A549 (cell line): Measurements from ENCODE around the gene SFT2D2. TPM values are rescaled to one million over a fixed set of nuclear protein-coding genes. Genes with fewer than 3 reads are reported as not detected.

Experiments
- ATAC-seq, 2 experiments: fragments of 200-7000 bp in 1 of 2; fragments of >200 bp in 1 of 2; cut with Nextera tagmentation in 1 of 2; cut with Tn5 transposase in 1 of 2; 3 replicates each; pipeline versions ENCODE4 v1.8.0 to v1.9.1; 2018 to 2020; ENCODE audit warnings: mild to moderate bottlenecking in 1 of 2, moderate library complexity in 1 of 2
- CTCF ChIA-PET: fragments of 300-600 bp; sonication (Branson Sonifier 250); formaldehyde crosslinking; extraction: SDS; loops from one replicate; lab custom pipeline; 2021; ENCODE audit warnings: antibody characterized with exemption, inconsistent platforms; lab: Yijun Ruan, JAX
- POLR2A ChIA-PET: fragments of 350-600 bp; formaldehyde crosslinking; extraction: SDS; loops from one replicate; lab custom pipeline; 2021; ENCODE audit warnings: antibody characterized with exemption, inconsistent platforms; lab: Yijun Ruan, JAX
- DNase-seq, 2 experiments: peaks; one replicate each; pipeline versions ENCODE4 v3.0.0 to v3.0.0-alpha.2; 2011 to 2016; ENCODE audit warnings: low read depth in 1 of 2, low spot score in 1 of 2
- FAIRE-seq: peaks from 2 replicates; lab custom pipeline; 2011; peaks lifted over from hg19 to GRCh38; lab: Jason Lieb, UNC
- H3K27ac ChIP-seq, 2 experiments: fragments of >200 bp; sonication (Bioruptor Twin); formaldehyde crosslinking; 3 replicates each; pipeline ENCODE4 v1.5.1; 2016 to 2017
- H3K4me1 ChIP-seq: fragments of >200 bp; sonication (Bioruptor Twin); formaldehyde crosslinking; 3 replicates; pipeline ENCODE4 v1.6.1; 2016
- H3K4me2 ChIP-seq: fragments of >200 bp; sonication (Bioruptor Twin); formaldehyde crosslinking; 3 replicates; pipeline ENCODE4 v1.6.1; 2016
- H3K4me3 ChIP-seq: fragments of >200 bp; sonication (Bioruptor Twin); formaldehyde crosslinking; 3 replicates; pipeline ENCODE4 v1.5.1; 2016
- H3K9me3 ChIP-seq: fragments of >200 bp; sonication (Bioruptor Twin); formaldehyde crosslinking; 3 replicates; pipeline ENCODE4 v1.6.1; 2016
- CBX8 ChIP-seq: fragments of 200-600 bp; sonication (generic); IDR thresholded peaks from 2 replicates; pipeline ENCODE4 v1.6.1; 2016
- CEBPB ChIP-seq, 2 experiments: fragments of >200 bp in 1 of 2; sonication (Bioruptor Twin) in 1 of 2; formaldehyde crosslinking in 1 of 2; IDR thresholded peaks; 2 replicates each; pipeline ENCODE4 v1.6.1; 2012 to 2016
- EHMT2 ChIP-seq: fragments of 200-600 bp; sonication (generic); IDR thresholded peaks from 2 replicates; pipeline ENCODE4 v1.6.1; 2016; ENCODE audit warnings: antibody characterized with exemption, low read depth, mild to moderate bottlenecking, moderate library complexity
- ELK1 ChIP-seq: fragments of 150-350 bp; IDR thresholded peaks from 2 replicates; pipeline ENCODE4 v1.6.1; 2014; ENCODE audit warnings: low read depth, mild to moderate bottlenecking, low read length
- ESRRA ChIP-seq: fragments of 150-350 bp; IDR thresholded peaks from 2 replicates; pipeline ENCODE4 v1.6.1; 2014; ENCODE audit warnings: mild to moderate bottlenecking, low read length, borderline replicate concordance
- FOSL2 ChIP-seq, 2 experiments: fragments of 450-650 bp in 1 of 2; fragments of >200 bp in 1 of 2; sonication (Bioruptor Twin) in 1 of 2; formaldehyde crosslinking; IDR thresholded peaks; 2 replicates each; pipeline versions ENCODE4 v1.5.0 to v1.6.1; 2016 to 2020; ENCODE audit warnings: mild to moderate bottlenecking in 1 of 2, moderate library complexity in 1 of 2
- FOXS1 ChIP-seq: fragments of 250-450 bp; sonication (Bioruptor Pico); IDR thresholded peaks from 2 replicates; pipeline ENCODE4 v1.5.0; 2020; ENCODE audit warnings: mild to moderate bottlenecking, moderate library complexity
- MAFK ChIP-seq: fragments of 450-650 bp; IDR thresholded peaks from 2 replicates; pipeline ENCODE4 v1.6.1; 2014; ENCODE audit not compliant: partially characterized antibody
- MYC ChIP-seq: IDR thresholded peaks from 2 replicates; pipeline ENCODE4 v1.6.1; 2012; ENCODE audit warnings: mild to moderate bottlenecking, inconsistent platforms, low read length, improper control_type of control experiment, borderline replicate concordance
- NPAS2 ChIP-seq: fragments of 250-450 bp; sonication (Bioruptor Pico); IDR thresholded peaks from 2 replicates; pipeline ENCODE4 v1.8.0; 2022; ENCODE audit warnings: mild to moderate bottlenecking, moderate library complexity, borderline replicate concordance
- PHF8 ChIP-seq: fragments of 200-600 bp; sonication (generic); IDR thresholded peaks from 2 replicates; pipeline ENCODE4 v1.6.1; 2016; ENCODE audit warnings: low read depth, mild to moderate bottlenecking, antibody characterized with exemption, moderate library complexity, borderline replicate concordance
- POLR2AphosphoS2 ChIP-seq: conservative IDR thresholded peaks from 2 replicates; pipeline ENCODE4 v1.6.1; 2012; ENCODE audit warnings: low read length, improper control_type of control experiment, inconsistent platforms
- RARB ChIP-seq: fragments of 250-450 bp; sonication (Bioruptor Pico); IDR thresholded peaks from 2 replicates; pipeline ENCODE4 v1.8.0; 2021; ENCODE audit warnings: mild to moderate bottlenecking, moderate library complexity
- SMC3 ChIP-seq: fragments of >200 bp; sonication (Bioruptor Twin); formaldehyde crosslinking; IDR thresholded peaks from 3 replicates; pipeline ENCODE4 v1.6.1; 2018; ENCODE audit warnings: inconsistent platforms
- USF2 ChIP-seq: fragments of 450-650 bp; IDR thresholded peaks from 2 replicates; pipeline ENCODE4 v1.6.1; 2014; ENCODE audit warnings: antibody characterized with exemption
- ZC3H11A ChIP-seq: fragments of 450-650 bp; IDR thresholded peaks from 2 replicates; pipeline ENCODE4 v1.6.1; 2014; ENCODE audit warnings: antibody characterized with exemption, mild to moderate bottlenecking
- ZNF302 ChIP-seq: fragments of 250-450 bp; sonication (Bioruptor Pico); IDR thresholded peaks from 2 replicates; pipeline ENCODE4 v1.9.0; 2021; ENCODE audit warnings: inconsistent platforms, mild to moderate bottlenecking, moderate library complexity
- WGBS: methylation state at CpG from one replicate; pipeline ENCODE4 v1.1.6; 2017; ENCODE audit errors: missing lambda C conversion rate; 5-methylcytosine and 5-hydroxymethylcytosine counted together
- polyA plus RNA-seq, 4 experiments: library from polyadenylated mRNA; depleted of rRNA in 3 of 4; stranded (reverse); fragments of >200 nt; fragmentation: RNase III in 1 of 4; extraction: RNeasy Plus Mini Kit Qiagen cat#74134 plus additional on column Dnase treatment in 1 of 4; gene quantifications; 2 replicates in 3 of 4; 3 replicates in 1 of 4; pipeline ENCODE4 v1.2.3, GENCODE V29; 2011 to 2017
- TF ChIP-seq, protein P1 (sequence below): IDR thresholded peaks from 2 replicates; pipeline ENCODE4 v1.6.1; 2012; ENCODE audit warnings: low read depth, borderline replicate concordance
- TF ChIP-seq, protein P2 (sequence below): IDR thresholded peaks from 2 replicates; pipeline ENCODE4 v1.6.1; 2012
- TF ChIP-seq, protein P3 (sequence below): fragments of 250-450 bp; sonication (Bioruptor Pico); IDR thresholded peaks from 2 replicates; pipeline ENCODE4 v1.5.0; 2021; ENCODE audit warnings: mild to moderate bottlenecking, moderate library complexity, borderline replicate concordance
- TF ChIP-seq, protein P4 (sequence below): IDR thresholded peaks from 2 replicates; pipeline ENCODE4 v1.6.1; 2012
- TF ChIP-seq, protein P5 (sequence below): fragments of 250-450 bp; sonication (Bioruptor Pico); IDR thresholded peaks from 2 replicates; pipeline ENCODE4 v1.5.0; 2020; ENCODE audit warnings: low read depth, mild to moderate bottlenecking, moderate library complexity

The SFT2D2 gene
- polyA plus RNA-seq, 2 of the 4 experiments (the other 2 are of a cell fraction), result 12.8 to 40.1 TPM

DNA sequence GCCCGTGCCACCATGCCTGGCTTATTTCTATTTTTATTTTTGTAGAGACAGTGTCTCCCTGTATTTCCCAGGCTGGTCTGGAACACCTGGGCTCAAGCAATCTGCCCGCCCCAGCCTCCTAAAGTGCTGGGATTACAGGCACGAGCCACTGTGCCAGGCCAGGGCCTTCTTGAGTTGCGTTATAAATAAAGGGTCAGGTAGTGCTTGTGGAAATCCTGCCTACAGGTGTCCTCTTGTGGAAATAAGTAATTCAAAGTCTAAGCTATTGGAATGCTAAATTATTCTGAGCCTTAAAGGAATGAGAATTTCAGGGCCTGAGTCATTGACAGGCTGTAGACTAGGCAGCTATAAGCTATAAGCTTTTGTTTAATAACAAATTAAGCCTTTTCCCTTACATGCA, 8.1 kb upstream of the SFT2D2 start (continued):
- TF ChIP-seq POLR2AphosphoS2 (no peak), NPAS2 (CRISPR knock-in tag) (no peak), ESRRA (no peak), PHF8 (no peak), FOSL2 (IDR thresholded peaks at IDR 0.05) (no peak), FOSL2 (CRISPR knock-in tag; IDR thresholded peaks at IDR 0.05) (no peak), EHMT2 (no peak), ELK1 (no peak)
- TF ChIP-seq, protein P1, sequence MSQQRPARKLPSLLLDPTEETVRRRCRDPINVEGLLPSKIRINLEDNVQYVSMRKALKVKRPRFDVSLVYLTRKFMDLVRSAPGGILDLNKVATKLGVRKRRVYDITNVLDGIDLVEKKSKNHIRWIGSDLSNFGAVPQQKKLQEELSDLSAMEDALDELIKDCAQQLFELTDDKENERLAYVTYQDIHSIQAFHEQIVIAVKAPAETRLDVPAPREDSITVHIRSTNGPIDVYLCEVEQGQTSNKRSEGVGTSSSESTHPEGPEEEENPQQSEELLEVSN, result no peak
- TF ChIP-seq, all 56 proteins: peak for 0

DNA sequence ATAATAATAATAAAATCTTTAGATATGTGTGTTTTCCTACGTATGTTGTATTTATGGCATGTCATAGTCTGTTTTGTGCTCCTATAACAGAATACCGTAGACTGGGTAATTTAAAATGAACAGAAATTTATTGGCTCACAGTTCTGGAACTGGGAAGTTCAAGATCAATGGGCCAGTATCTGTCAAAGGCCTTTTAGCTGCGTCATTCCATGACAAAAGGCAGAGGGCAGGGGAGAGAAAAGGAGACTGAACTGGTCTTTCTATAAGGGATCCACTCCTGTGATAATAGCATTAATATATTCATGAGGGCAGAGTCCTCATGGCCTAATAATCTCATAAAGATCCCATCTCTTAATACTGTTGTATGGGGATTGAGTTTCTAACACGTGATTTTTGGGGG, 7.1 kb upstream of the SFT2D2 start:
- TF ChIP-seq CEBPB (IDR thresholded peaks at IDR 0.05) (no peak), MAFK (no peak), ELK1 (no peak), USF2 (no peak), CBX8 (no peak), SMC3 (no peak), RARB (CRISPR knock-in tag) (no peak), MYC (no peak), ZNF302 (CRISPR knock-in tag) (no peak), FOXS1 (CRISPR knock-in tag) (no peak), ZC3H11A (no peak), EHMT2 (no peak)
- TF ChIP-seq, protein P2, sequence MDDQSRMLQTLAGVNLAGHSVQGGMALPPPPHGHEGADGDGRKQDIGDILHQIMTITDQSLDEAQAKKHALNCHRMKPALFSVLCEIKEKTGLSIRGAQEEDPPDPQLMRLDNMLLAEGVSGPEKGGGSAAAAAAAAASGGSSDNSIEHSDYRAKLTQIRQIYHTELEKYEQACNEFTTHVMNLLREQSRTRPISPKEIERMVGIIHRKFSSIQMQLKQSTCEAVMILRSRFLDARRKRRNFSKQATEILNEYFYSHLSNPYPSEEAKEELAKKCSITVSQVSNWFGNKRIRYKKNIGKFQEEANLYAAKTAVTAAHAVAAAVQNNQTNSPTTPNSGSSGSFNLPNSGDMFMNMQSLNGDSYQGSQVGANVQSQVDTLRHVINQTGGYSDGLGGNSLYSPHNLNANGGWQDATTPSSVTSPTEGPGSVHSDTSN, result no peak
- TF ChIP-seq, protein P3, sequence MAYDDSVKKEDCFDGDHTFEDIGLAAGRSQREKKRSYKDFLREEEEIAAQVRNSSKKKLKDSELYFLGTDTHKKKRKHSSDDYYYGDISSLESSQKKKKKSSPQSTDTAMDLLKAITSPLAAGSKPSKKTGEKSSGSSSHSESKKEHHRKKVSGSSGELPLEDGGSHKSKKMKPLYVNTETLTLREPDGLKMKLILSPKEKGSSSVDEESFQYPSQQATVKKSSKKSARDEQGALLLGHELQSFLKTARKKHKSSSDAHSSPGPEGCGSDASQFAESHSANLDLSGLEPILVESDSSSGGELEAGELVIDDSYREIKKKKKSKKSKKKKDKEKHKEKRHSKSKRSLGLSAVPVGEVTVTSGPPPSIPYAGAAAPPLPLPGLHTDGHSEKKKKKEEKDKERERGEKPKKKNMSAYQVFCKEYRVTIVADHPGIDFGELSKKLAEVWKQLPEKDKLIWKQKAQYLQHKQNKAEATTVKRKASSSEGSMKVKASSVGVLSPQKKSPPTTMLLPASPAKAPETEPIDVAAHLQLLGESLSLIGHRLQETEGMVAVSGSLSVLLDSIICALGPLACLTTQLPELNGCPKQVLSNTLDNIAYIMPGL (CRISPR knock-in tag), result no peak
- TF ChIP-seq, protein P4, sequence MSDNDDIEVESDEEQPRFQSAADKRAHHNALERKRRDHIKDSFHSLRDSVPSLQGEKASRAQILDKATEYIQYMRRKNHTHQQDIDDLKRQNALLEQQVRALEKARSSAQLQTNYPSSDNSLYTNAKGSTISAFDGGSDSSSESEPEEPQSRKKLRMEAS, result no peak
- TF ChIP-seq, protein P5, sequence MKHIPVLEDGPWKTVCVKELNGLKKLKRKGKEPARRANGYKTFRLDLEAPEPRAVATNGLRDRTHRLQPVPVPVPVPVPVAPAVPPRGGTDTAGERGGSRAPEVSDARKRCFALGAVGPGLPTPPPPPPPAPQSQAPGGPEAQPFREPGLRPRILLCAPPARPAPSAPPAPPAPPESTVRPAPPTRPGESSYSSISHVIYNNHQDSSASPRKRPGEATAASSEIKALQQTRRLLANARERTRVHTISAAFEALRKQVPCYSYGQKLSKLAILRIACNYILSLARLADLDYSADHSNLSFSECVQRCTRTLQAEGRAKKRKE, result no peak
- ChIA-PET POLR2A (no interaction called here), CTCF (interaction anchor here (1.5 kb wide), 1 partner anchor 12 kb away, joined by 4 read pairs; no protein-coding TSS in a partner anchor)
- Histone ChIP-seq H3K4me2 (no peak overlapping the region), H3K9me3 (peaks cover 6% of the 10 kb centered on the region; the same call in 2 of the 3 replicates), H3K27ac (no peak overlapping the region), H3K4me3 (no peak overlapping the region), H3K4me1 (no peaks in the 10 kb centered on the region)
- ATAC-seq (no peak), FAIRE-seq (no peak), DNase-seq (no peak)
- 76% methylated on average over 4 of the region's 4 CpGs for WGBS
